HEK293T (cell line): ENCODE data around the gene OVCH1.

Source experiments
- CTCF ChIA-PET: fragments of 350-600 bp; formaldehyde crosslinking; extraction: SDS; loops from one replicate; lab custom pipeline; 2021; ENCODE audit warnings: antibody characterized with exemption, inconsistent platforms; lab: Yijun Ruan, JAX
- POLR2A ChIA-PET: fragments of 350-600 bp; formaldehyde crosslinking; extraction: SDS; loops from one replicate; lab custom pipeline; 2020; ENCODE audit warnings: antibody characterized with exemption, inconsistent platforms; lab: Yijun Ruan, JAX
- DNase-seq: peaks from one replicate; pipeline ENCODE4 v3.0.0; 2012; ENCODE audit warnings: mixed read lengths; ENCODE audit errors: extremely low spot score
- ARNT ChIP-seq: fragments of 450-650 bp; IDR thresholded peaks from 2 replicates; pipeline ENCODE4 v1.6.1; 2017; ENCODE audit warnings: mild to moderate bottlenecking
- BHLHE40 ChIP-seq: fragments of 450-650 bp; IDR thresholded peaks from 2 replicates; pipeline ENCODE4 v1.6.1; 2016; ENCODE audit warnings: mild to moderate bottlenecking, moderate library complexity, borderline replicate concordance
- CTBP1 ChIP-seq: fragments of 450-650 bp; IDR thresholded peaks from 2 replicates; pipeline ENCODE4 v1.6.1; 2016; ENCODE audit warnings: borderline replicate concordance
- ELF4 ChIP-seq: fragments of 450-650 bp; IDR thresholded peaks from 2 replicates; pipeline ENCODE4 v1.6.1; 2017; ENCODE audit warnings: antibody characterized with exemption
- FOXA1 ChIP-seq: fragments of 450-650 bp; IDR thresholded peaks from 2 replicates; pipeline ENCODE4 v1.6.1; 2016; ENCODE audit warnings: mild to moderate bottlenecking
- FOXK2 ChIP-seq: fragments of 450-650 bp; IDR thresholded peaks from 2 replicates; pipeline ENCODE4 v1.6.1; 2016; ENCODE audit warnings: mild to moderate bottlenecking
- FOXM1 ChIP-seq: fragments of 450-650 bp; IDR thresholded peaks from 2 replicates; pipeline ENCODE4 v1.6.1; 2017; ENCODE audit warnings: mild to moderate bottlenecking, borderline replicate concordance
- HDGF ChIP-seq: fragments of 450-650 bp; IDR thresholded peaks from 2 replicates; pipeline ENCODE4 v1.6.1; 2017; ENCODE audit warnings: antibody characterized with exemption, borderline replicate concordance
- L3MBTL2 ChIP-seq: fragments of 450-650 bp; conservative IDR thresholded peaks from 2 replicates; pipeline ENCODE4 v1.6.1; 2016; ENCODE audit warnings: mild to moderate bottlenecking
- LEF1 ChIP-seq: fragments of 450-650 bp; IDR thresholded peaks from 2 replicates; pipeline ENCODE4 v1.6.1; 2017; ENCODE audit warnings: mild to moderate bottlenecking, borderline replicate concordance
- NFRKB ChIP-seq: fragments of 450-650 bp; IDR thresholded peaks from 2 replicates; pipeline ENCODE4 v1.6.1; 2016; ENCODE audit warnings: mild to moderate bottlenecking, moderate library complexity
- PKNOX1 ChIP-seq: fragments of 450-650 bp; IDR thresholded peaks from 2 replicates; pipeline ENCODE4 v1.6.1; 2016
- SP1 ChIP-seq: fragments of 450-650 bp; IDR thresholded peaks from 2 replicates; pipeline ENCODE4 v1.6.1; 2017
- SUZ12 ChIP-seq: fragments of 450-650 bp; IDR thresholded peaks from 2 replicates; pipeline ENCODE4 v1.6.1; 2016; ENCODE audit warnings: mild to moderate bottlenecking
- TARDBP ChIP-seq: fragments of 450-650 bp; IDR thresholded peaks from 2 replicates; pipeline ENCODE4 v1.6.1; 2016
- ZNF384 ChIP-seq: fragments of 450-650 bp; IDR thresholded peaks from 2 replicates; pipeline ENCODE4 v1.6.1; 2016

Gene OVCH1

DNA sequence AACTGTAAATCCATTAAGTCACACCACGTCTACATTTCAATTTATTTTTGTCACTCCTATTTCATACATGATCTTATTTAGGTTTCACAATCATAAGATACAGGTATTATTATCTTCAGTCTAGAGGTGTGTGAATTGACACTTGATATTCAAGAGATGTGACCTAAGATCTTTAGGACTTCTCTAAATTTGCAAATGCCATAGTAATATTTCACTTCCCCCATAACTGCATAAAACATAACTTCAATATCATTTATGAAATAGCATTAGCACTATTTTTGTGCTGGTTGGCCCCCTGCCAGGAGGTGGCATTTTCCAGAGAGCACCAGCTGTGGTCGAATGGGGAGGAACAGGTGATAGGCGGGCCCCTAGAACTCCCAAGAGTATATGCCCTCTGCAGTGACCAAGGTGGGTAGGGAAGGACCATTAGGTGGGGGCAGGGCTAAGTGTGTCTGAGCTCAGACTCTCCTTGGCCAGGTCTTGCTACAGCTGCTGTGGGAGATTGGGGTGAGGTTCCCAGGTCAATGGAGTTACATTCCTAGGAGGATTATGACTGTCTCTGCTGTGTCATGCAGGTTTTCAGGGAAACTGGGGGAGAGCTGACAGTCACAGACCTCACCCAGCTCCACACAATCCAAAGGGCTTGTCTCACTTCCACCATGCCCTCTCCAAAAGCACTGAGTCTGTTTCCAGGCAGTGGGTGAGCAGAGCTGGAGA lies 67.3 kb downstream of the OVCH1 start:
- TF ChIP-seq LEF1 (no peak), FOXA1 (no peak), BHLHE40 (no peak), CTBP1 (no peak), ZNF384 (no peak), ELF4 (no peak), SUZ12 (no peak)
- DNase-seq = no peak
- CTCF ChIA-PET = no interaction called here
- POLR2A ChIA-PET = no interaction called here

- DNase-seq = no peak
- CTCF ChIA-PET = no interaction called here
- POLR2A ChIA-PET = no interaction called here
- no peak for TF ChIP-seq FOXK2
- TF ChIP-seq LEF1 = no peak
- TF ChIP-seq HDGF = no peak
- TF ChIP-seq L3MBTL2 = no peak
- TF ChIP-seq TARDBP = no peak
- no peak for TF ChIP-seq ARNT
- TF ChIP-seq ELF4 = no peak
- no peak for TF ChIP-seq FOXA1
- TF ChIP-seq BHLHE40 = no peak
- no peak for TF ChIP-seq PKNOX1
- no peak for TF ChIP-seq ZNF384
- no peak for TF ChIP-seq CTBP1
Observed at GRCh38 chr12:29428633-29429032, 68.9 kb downstream of the OVCH1 start.

- DNase-seq = peak; percentile 22
Observed at GRCh38 chr12:29427964-29428363, 69.5 kb downstream of the OVCH1 start.

GRCh38 chr12:29426498-29426897 lies 71.0 kb downstream of the OVCH1 start:
- POLR2A ChIA-PET = no interaction called here
- DNase-seq = no peak
- CTCF ChIA-PET = no interaction called here
- no peak for TF ChIP-seq SUZ12
- no peak for TF ChIP-seq CTBP1
- TF ChIP-seq HDGF = no peak
- TF ChIP-seq PKNOX1 = no peak
- no peak for TF ChIP-seq ELF4
- no peak for TF ChIP-seq NFRKB
- TF ChIP-seq LEF1 = no peak
- no peak for TF ChIP-seq FOXM1
- no peak for TF ChIP-seq FOXA1
- TF ChIP-seq BHLHE40 = no peak
- no peak for TF ChIP-seq ARNT
- TF ChIP-seq ZNF384 = no peak
- TF ChIP-seq FOXK2 = no peak
- no peak for TF ChIP-seq TARDBP
- TF ChIP-seq SP1 = no peak
- TF ChIP-seq L3MBTL2 = no peak

More at GRCh38 chr12:29427964-29428363, 69.5 kb downstream of the OVCH1 start:
- TF ChIP-seq FOXM1 (no peak), ELF4 (no peak), FOXA1 (no peak), L3MBTL2 (no peak), NFRKB (no peak), PKNOX1 (no peak)
- ChIA-PET POLR2A (no interaction called here), CTCF (no interaction called here)

DNA sequence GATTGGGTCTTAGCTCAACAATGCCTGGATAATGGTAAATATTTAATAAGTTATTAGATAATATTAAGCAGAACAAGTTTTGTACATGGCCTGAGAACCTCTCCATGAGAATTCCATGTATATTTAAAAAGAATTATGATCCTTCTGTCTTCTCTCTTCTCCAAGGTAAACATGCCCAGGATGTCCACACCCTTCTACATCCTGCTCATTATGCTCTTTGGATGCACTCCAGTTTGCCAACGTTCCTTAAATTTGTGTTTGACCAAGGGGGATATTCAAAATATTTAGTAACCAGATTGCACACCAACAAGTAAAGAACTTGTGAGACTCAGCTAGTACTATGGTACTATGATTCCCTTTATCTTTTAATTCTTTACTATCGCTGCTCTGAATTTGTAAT lies 71.8 kb downstream of the OVCH1 start:
- no peak for DNase-seq
- TF ChIP-seq ELF4 (no peak), SP1 (no peak), ARNT (no peak)
- ChIA-PET POLR2A (no interaction called here), CTCF (no interaction called here)

DNA sequence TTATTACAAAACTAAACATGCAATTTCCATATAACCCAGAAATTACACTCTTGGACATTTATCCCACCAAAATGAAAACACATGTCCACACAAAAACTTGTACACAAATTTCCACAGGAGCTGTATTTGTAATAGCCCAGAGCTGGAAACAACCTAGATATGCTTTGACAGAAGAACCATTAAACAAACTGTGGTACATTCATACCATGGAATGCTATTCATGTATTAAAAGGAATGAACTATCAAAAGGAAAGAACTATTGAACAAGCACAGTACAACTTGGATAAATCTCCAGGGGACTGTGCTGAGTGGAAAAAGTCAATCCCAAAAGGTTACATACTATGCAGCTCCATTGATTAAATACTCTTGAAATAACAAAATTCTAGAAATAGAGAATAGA lies 80.7 kb downstream of the OVCH1 start:
- DNase-seq = no peak
- no peak for TF ChIP-seq ZNF384
- no peak for TF ChIP-seq CTBP1
- TF ChIP-seq TARDBP = no peak
- TF ChIP-seq ELF4 = no peak
- TF ChIP-seq FOXK2 = no peak
- TF ChIP-seq FOXM1 = no peak
- no peak for TF ChIP-seq L3MBTL2
- TF ChIP-seq SUZ12 = no peak
- TF ChIP-seq LEF1 = no peak
- no peak for TF ChIP-seq BHLHE40
- no peak for TF ChIP-seq FOXA1
- no peak for TF ChIP-seq ARNT
- POLR2A ChIA-PET = no interaction called here
- CTCF ChIA-PET = interaction anchor here (0.7 kb wide), 1 partner anchor 484 kb away, joined by 3 read pairs; no protein-coding TSS in a partner anchor

- TF ChIP-seq SUZ12 (no peak), FOXK2 (no peak), LEF1 (no peak), CTBP1 (no peak), HDGF (no peak), NFRKB (no peak), BHLHE40 (no peak)
- CTCF ChIA-PET = no interaction called here
- POLR2A ChIA-PET = no interaction called here
Observed at GRCh38 chr12:29415111-29415510, 82.4 kb downstream of the OVCH1 start.

More at GRCh38 chr12:29415111-29415510, 82.4 kb downstream of the OVCH1 start:
- no peak for DNase-seq
